Middle frontal gyrus (tissue), 1 donor: Measurements from ENCODE around the gene NOA1.
"Not testable (repeated sequence)": the region's sequence is repeated elsewhere in the genome, so short reads cannot be mapped to it uniquely, and the experiment has no call there.

ENCODE experiments used
- DNase-seq: peaks from one replicate; pipeline ENCODE4 v3.0.0-alpha.2; 2015; ENCODE audit warnings: low spot score; ENCODE audit errors: extremely low spot score

The NOA1 gene

GRCh38 chr4:56958111-56958517 lies 19.3 kb downstream of the NOA1 start:
- peak; percentile 14 for DNase-seq

- no peak for DNase-seq
Observed at GRCh38 chr4:56953680-56954520, 23.5 kb downstream of the NOA1 start.

- DNase-seq = no peak
Observed at GRCh38 chr4:56941403-56941802, 36.0 kb downstream of the NOA1 start.

DNA sequence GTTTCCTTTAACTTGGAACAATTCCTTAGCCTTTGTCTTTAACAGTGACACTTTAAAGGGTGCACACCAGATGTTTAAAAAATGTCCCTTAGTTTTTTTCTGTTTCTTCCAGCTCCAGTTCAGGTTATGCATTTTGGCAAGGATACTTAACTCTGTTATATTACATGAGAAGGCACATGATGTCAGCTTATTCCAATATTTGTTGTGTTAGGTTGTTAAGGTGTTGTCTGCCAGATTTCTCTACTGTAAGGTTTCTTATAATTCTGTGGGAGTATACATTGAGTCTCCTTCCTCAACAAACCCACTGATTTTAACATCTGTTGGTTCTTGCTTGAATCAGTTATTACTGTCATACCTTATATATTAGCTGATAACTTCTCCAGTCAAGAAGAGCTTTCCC lies 36.4 kb downstream of the NOA1 start:
- no peak for DNase-seq

- DNase-seq = no peak
Observed at GRCh38 chr4:56940403-56940802, 37.0 kb downstream of the NOA1 start.

GRCh38 chr4:56939826-56940225 lies 37.6 kb downstream of the NOA1 start:
- not testable (repeated sequence) for DNase-seq

DNA sequence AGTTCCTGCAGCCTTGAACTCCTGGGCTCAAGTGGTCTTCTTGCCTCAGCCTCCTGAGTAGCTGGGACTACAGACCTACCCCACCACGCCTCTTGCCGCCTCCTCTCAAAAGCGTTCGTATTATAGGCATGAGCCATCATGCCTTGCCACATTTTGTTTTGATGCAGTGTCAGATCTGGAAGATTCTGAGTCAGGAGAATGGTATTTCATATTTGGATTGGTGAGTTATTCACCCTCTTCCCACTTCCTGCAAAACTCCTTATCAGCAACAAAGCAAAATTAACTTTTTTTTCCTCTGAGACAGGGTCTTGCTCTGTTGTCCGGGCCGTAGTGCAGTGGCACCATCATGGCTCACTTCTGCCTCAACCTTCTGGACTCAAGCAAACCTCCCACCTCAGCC lies 40.1 kb downstream of the NOA1 start:
- DNase-seq = no peak

GRCh38 chr4:56931924-56932323 lies 45.5 kb downstream of the NOA1 start:
- no peak for DNase-seq

- no peak for DNase-seq
Observed at GRCh38 chr4:56930638-56931037, 46.8 kb downstream of the NOA1 start.

DNA sequence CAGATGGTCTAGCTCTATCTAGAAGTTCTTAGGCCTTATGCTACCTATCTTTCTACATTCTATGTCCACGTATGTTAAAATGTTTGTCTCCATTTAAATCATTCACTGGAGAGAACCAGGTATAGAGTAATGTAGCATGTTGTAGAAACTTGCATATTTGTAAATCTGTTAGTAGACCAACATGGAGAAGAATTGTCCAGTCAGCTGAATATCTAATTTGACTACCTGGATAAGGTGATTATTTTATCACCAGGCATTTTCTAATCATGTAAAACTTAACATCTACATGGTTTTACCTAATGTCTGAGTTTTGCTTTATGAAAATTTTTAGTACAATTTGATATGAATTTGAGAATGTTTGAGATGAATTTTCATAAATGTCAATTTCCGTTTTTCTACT lies 50.2 kb downstream of the NOA1 start:
- DNase-seq = no peak

GRCh38 chr4:56914977-56915376 lies 62.4 kb downstream of the NOA1 start:
- DNase-seq = not testable (repeated sequence)

GRCh38 chr4:56914336-56914735 lies 63.1 kb downstream of the NOA1 start:
- no peak for DNase-seq
